Activated CD4-positive, alpha-beta T cell treated with anti-CD3 and anti-CD28 coated beads, Interleukin-2, amount 50 U/mL, for 24 hours (primary cell): ENCODE data around the gene TREML2.

Experiments
- DNase-seq, 2 donors: peaks; one replicate each; pipeline ENCODE4 v3.0.0-alpha.2; 2020; ENCODE audit warnings: low read depth in 1 of 2, low spot score in 1 of 2

Gene TREML2

DNA sequence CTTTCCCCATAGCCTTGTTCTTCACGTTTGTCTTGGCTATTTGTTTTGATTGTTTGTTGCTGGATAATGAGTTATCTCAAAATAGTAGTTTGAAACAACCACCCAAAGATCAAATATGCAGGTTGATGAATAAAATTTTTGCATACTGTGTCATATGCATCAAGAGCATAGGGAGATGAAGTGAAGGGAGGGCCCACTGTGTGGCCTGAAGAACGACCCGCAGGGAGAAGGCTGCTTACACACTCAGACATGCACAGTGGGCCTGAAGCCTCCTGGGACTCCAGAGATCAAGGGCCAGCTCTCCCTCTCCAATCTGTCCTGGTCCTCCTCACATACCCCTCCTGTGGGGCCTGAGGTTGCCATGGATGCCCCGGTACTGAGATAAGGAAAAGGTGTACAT, 21.8 kb downstream of the TREML2 start:
- no peak for DNase-seq

DNA sequence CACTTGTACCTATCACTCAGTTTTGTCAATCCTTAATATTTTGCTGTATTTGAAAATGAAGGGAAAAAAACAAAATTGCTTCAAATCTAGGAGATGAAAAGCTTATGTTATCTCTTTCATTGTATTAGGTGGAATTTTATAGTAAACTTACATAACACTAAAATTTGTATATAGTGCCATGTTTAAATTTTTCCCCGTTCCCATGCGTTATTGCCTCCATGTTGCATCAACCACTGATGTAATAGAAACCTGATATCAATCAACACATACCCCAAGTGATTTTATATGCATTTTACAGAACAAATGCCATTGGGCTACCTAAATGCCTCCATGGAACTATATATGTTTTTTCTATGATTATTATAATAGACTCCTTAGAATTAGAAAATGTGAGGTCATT, 23.3 kb downstream of the TREML2 start:
- DNase-seq: no peak

DNA sequence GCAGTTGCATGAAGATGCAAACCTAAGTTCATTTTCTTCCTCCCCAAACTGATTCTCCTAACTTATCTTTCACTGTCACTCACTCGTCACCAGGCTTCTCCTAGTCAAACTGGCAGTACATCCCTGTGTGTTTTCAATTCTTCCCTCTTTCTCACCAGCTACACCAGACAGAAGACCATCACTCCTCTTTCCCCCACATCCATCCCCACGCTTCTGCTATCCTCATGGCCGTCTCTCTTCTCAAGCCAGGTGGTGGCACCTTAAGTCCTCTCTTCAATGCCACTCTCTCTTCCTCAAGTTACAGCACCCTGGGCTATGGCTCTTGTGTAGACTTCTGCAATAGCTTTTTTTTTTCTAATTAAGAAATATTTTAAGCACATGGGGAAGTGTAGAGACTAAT, 23.7 kb downstream of the TREML2 start:
- DNase-seq: no peak

GRCh38 chr6:41176189-41176588, 24.8 kb downstream of the TREML2 start:
- no peak for DNase-seq

GRCh38 chr6:41175084-41175483, 25.9 kb downstream of the TREML2 start:
- no peak for DNase-seq

DNA sequence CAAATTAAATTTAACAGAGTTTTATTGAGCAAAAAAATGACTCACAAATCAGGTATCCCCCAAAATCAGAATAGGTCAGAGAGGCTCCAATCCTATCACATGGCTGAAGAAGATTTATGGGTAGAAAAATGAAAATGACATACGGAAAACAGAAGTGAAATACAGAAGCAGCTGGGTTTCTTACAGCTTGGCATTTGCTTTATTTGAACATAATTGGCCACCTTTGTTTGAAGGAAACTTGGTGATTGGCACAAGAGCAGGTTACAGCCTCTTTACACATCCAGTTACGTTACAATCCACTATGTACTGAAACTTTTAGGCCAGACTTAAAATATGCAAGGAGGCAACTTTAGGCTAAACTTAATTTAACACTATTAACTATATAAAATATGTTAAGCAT, 26.3 kb downstream of the TREML2 start:
- no peak for DNase-seq

DNA sequence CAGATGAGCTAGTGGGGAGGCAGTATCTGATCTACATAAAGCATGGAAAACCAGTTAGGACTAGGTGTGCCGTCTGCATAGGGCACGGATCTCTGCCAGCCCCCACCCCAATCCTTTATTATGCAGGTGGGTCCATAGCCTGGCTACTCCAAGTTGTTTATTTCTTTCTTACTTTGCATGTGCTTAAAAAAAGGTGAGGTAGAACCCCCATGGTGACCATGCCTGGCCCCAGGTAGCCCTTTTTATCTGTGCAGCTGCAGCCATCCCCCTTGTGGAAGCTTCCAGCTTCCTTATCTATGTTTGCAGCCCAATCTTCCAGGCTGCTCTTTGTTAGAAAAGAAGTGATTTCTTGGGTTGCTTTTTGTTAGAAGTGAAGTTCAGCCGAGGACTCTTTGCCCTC, 29.0 kb downstream of the TREML2 start:
- no peak for DNase-seq

DNA sequence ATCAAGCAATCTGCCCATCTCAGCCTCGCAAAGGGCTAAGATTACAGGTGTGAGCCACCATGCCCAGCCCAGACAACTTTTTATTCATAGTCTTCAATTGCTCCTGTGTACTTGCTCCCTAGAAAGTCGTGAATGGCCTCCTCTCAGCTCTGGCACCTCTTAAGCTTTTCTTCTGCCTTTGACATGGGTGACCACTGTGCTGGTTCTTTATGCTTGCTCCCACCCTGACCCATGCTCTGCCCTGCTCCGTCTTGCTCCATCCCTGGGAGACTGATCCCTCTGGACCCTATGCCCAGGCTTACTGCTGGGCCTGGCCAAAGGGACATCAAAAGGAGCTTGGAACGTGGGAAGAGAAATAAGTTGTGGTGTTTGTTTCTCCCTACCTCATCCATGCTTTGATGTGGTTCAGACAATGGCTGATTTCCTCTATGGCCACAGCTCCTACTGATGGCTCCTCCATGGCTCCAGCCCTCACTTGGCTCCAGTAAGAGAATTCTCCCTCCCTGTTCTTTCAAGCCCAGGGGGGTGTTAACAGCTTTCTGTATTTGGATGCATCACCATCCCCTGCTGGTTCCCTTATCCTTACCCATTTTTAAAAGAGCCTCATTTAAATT, 30.3 kb downstream of the TREML2 start:
- DNase-seq: no peak

GRCh38 chr6:41167173-41167963, 33.6 kb downstream of the TREML2 start:
- no peak for DNase-seq

DNA sequence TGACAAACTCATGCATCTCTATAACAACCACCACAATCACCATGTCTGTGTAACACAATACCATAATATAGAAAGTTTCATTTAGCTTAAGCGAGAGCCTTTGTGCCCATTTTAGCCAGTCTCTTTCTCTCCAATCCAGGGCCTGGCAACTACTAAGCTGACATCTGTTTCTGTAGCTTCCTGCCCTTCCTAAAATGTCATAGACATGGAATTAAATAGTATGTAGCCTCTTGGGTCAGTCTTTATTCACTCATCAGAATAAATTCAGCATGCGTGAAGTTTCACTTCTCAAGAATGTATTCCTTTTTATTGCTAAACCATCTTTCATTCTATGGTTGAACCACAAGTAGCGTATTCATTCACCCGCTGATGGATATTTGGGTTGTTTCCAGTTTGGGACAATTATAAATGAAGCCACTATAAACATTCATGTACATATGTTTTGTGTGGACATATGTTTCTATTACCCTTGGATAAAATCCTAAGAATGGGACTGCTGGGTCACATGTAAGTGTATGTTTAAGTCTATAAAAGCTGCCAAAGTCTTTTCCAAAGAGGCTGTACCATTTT, 36.3 kb downstream of the TREML2 start:
- no peak for DNase-seq

DNA sequence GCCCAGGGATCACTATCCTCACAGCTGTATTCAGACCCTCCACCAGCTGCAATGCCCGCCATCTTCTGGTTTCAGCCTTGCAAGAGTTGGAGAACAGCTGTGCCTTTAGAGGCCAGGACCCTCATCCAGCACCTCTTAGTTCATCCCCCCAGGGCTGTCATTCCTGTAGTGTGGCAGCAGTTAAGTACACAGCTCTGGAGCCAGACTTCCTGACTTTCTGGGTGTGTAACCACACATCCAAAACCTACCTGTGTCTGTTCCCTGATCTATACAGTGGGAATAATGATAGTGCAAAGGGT, 37.6 kb downstream of the TREML2 start:
- no peak for DNase-seq

- no peak for DNase-seq
These were observed 38.1 kb downstream of the TREML2 start, which contains the start of gene TREM2 for GRCh38 chr6:41162687-41163418. TSS of gene TREM2 (minus strand) at chr6:41163116. CDS start at chr6:41163082, 34 bp downstream.

- DNase-seq: no peak
These were observed 38.9 kb downstream of the TREML2 start for GRCh38 chr6:41161851-41162552.

- no peak for DNase-seq
These were observed 39.6 kb downstream of the TREML2 start for GRCh38 chr6:41161380-41161779.

DNA sequence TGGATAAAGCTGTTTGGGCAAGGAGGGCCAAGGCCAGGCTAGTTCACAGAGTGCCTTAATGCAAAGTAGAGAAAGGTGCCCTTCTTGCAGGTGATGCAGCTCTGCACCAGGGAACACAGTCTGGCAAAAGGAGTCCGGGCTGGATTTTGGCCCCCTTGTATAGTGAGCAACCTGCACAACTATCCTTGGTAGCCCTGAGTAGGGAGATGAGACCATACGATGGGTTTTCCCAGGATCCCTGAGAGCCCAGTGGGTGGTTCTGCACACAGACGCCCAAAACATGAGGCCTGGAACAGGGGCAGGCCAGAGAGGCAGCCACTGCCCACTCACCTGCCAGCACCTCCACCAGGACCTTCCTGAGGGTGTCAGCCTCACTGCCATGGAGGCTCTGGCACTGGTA, 40.0 kb downstream of the TREML2 start:
- DNase-seq: no peak

DNA sequence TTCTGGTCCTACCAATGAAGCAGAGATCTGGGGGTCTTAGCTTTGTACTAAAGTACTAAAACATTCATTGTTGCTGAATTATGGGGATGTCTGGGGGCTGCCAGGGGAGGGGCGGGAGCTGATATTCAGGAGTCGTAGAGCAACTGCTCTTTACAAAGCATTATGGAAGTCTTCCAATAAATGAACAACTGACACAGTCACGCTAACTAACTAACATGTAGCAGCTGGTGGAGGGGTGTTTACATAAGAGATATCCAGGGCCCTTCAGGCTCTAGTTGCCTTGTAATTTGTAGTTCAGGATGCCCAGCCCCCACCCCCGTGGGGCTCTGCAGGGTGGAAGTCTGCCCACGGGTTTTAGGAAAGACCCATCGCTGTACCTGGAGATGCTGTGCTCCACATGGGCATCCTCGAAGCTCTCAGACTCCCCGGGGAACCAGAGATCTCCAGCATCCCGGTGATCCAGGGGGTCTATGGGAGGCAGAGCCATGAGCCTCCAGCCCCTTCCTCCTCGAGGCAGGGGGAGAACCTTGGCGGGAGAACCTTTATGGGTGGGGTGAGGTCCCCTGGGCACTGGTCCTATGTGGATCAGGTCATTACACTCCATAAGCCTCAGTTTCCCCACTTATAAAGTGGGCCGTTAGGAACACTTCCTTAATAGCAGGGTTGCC, 41.4 kb downstream of the TREML2 start:
- DNase-seq: no peak

DNA sequence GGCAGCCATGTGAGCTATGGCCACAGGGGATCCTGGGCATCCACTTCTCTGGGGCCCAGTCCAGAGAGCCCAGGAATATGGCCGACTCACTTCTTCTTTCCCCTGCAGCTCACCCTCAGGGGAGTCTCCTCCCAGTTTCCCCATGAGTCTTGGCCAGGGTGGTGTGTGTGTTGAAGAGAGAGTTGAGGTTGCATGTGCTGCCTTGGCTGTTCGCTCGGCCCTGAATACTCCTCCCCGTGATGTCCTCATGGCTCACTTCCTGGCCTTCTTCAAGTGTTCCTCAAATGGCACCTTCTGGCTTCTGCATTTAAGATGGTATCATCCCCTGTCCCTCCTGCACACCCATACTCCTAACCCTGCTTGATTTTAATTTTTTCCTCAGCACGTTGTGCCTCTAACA, 43.6 kb downstream of the TREML2 start:
- DNase-seq: no peak

DNA sequence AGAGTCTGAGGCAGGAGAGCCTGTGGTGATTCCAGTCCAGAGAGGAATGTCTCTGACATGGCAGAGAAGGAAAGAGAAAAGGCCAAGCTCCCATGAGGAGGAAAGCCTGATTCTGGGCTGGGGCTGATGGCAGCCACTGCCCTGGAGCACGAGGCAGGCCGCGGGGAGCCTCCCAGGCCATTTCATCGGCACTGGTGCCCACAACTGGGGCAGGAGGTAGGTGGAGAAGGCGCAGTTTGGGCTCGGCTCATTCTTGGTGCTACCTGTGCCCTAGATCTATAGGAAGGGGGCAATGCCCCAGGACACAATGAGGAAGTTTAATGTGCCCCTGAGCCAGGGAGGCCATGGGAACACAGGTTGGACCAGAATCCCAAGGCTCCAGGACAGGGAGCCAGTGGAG, 44.2 kb downstream of the TREML2 start:
- no peak for DNase-seq

- DNase-seq: no peak
These were observed 44.9 kb downstream of the TREML2 start for GRCh38 chr6:41156001-41156400.

DNA sequence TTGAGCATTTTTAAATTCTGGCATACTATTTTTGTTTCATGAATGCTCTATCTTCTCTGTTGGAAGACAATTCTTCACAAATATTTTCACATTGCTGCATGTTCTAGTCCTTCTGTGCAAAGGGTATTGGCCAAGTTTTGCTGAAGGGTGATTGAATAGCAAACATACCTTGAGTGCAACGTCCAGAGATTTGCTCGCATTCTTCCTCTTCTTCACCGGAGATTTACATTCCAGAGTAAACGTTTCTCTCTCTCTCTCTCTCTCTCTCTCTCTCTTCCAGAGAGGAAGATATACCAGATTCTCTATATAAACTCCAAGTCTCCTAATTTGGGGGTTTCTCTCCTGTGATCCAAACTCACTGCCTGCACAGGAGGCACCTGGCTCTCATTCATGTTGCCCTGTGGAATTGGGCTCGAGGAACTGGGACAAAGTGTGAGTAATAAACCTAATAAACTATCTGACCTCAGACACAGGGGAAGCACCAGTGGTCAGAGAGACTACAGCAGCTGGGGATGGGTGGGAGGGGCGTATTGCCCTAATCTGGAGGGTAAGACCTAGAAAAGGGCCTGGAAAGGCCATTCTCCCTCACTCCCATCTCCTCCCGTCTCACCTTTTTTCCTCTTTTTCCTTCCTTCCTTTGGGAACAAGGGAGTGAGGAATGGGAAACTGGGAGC, 45.7 kb downstream of the TREML2 start:
- DNase-seq: no peak
